ENCODE data around the gene HDGFL2.

The HDGFL2 gene

DNA sequence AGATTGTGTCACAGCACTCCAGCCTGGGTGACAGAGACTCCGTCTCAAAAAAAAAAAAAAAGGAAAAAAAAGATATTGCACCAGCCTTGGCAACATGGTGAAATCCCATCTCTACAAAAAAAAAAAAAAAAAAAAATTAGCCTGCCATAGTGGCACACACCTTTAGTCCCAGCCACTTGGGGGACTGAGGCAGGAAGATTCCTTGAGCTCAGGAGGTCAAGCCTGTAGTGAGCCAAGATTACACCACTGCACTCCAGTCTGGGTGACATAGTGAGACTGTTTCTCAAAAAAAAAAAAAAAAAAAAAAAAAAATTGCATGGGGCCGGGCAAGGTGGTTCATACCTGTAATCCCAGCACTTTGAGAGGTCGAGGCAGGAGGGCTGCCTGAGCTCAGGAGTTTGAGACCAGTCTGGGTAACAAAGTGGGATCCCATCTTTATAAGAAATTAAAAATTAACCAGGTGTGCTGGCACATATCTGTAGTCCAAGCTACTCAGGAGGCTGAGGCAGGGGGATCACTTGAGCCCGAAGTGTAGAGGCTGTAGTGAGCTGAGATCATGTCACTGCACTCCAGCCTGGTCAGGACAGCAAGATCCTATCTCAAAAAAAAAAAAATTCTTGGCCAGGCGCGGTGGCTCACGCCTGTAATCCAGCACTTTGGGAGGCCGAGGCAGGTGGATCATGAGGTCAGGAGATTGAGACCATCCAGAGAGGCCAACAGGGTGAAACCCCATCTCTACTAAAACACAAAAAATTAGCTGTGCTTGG, 7.1 kb upstream of the HDGFL2 start:
- no peak for DNase-seq (ENCODE audit: low read depth in 2 of 3, low spot score in 2 of 3)

- no peak for DNase-seq (ENCODE audit: low read depth in 2 of 3, low spot score in 2 of 3)
Measured at GRCh38 chr19:4467835-4468234, 4.3 kb upstream of the HDGFL2 start.

DNA sequence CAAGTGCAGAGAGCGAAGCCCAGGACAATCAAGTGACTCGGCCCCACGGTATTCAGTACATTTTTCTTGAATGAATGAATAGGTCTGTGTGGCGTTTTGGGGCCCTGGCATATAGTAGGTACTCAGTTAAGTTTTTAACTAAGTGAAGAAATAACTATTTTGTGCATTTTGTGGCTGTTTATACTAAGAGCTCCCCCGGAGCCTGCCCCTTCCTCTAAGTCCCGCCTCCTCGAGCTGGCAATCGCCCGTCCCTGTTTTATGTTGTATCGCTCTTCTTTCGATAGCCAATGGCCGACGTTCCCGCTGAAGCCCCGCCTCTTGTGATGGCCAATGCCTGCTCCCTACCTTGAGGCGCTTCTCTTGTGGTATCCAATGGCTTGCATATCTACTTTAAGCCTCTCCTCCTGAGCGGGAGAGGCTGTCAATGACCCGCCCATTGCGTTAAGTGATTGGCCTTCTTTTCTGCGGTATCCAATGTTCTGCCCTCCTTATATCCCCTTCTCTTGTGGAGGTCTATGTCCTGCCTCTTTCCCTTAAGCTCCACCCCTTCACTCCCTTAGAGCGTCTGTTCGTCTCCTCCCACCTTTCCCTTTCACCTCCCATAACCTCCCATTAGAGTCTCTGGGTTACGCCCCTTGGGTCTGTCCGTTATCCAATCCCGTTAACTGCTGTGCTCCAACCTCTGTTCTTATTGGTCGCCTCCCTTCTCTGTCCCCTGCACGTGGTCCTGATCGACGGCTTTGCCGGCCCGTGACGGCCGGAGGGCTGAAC, 509 bp upstream of the HDGFL2 start:
- peak; percentile 64 to 92 (median 85) for DNase-seq (ENCODE audit: low read depth in 2 of 3, low spot score in 2 of 3)

DNA sequence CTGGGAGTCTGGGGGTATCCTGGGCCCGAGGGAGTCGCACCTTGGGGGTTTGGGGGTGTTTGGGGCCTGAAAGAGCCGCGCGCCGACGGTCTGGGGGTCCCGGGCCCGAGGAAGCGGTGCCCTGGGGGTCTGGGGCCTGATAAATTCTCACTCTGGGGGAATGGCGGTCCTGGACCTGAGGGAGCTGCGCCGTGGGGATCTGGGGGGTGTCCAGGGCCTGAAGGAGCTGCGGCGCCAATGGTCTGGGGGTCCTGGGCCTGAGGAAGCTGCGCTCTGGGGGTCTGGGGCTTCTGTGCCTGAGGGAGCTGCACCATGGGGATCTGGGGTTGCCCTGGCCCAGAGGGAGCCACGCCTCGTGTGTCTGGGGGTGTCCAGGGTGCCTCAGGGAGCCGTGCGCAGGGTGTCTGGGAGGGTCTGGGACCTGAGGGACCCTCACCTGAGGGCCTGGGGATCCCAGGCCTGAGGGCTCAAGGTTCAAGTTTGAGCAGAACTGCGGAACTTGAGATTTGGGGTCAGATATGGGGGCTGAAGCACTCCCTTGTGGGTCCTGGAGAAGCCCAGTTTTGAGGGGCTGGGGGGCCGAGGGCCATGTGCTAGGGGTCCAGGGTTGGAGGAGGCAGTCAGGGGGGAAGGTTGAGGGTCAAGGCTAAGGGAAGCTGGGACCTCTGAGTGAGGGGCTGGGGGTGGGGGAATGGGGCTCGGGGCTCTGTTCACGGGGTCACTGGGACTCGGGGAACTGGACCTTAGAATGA, 1.1 kb downstream of the HDGFL2 start:
- DNase-seq (ENCODE audit: low read depth in 2 of 3, low spot score in 2 of 3), result no peak

DNA sequence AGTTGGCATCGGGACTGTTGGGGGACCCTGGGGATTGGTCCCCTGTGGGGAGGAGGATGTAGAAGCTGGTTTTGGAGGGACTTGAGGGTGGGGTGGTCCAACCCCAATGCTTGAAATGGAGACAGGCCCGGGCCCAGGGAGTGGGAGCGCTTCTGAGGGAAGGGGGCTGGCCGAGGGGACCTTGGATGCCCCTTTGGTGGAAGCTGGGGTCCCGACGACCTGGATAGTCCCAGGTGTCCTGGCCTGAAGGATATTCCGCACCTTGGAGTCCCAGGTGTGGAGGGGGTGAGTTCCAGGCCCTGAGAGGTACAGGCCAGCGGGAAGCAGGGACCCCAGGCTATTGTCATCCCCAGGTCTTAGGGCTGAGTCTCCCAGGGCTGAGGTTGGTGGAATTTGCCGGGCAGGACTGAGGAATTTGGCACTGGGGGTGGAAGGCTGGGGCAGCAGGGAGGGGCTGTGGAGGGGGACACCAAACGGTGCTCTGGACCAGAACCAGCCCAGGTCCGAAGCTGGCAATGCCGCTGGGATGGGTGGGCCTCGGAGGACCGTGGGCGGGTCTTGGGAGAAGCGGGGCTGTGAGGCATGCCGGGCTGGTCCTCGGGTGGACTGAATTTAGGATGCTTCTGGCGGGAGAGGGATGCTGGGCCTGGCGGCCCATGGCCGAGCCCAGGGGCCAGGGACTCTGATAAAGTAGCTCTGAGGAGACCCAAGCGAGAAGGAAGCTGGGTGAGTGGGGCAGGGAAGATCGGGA, 1.8 kb downstream of the HDGFL2 start:
- DNase-seq (ENCODE audit: low read depth in 2 of 3, low spot score in 2 of 3), result no peak

DNA sequence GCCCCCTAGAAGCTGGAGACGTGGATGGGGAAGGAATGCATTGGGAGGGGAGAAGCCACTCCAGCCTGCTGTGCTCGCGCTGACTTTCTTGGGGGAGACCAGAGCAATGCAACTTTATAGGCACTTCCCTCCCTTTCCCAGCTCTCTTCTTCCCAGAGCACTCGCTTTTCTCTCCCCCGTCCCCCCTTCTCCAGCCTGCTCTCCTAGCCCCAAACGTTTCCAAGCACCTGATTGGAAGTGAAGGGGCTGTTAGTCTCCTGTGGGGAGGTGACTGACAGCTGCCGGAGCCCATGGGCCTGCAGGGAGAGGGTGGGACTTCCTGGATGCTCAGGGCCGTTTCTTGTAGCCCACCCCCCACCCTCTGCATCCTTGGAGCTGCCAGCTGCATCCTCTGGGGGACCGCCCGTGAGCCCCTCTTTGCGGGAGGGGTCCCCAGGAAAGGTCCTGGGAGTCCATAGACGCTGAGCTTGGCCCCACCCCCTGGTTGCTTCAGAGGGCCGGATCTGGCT, 2.5 kb downstream of the HDGFL2 start:
- DNase-seq (ENCODE audit: low read depth in 2 of 3, low spot score in 2 of 3), result no peak

GRCh38 chr19:4477034-4477801, 5.1 kb downstream of the HDGFL2 start:
- no peak for DNase-seq (ENCODE audit: low read depth in 2 of 3, low spot score in 2 of 3)

GRCh38 chr19:4482721-4483364, 10.7 kb downstream of the HDGFL2 start:
- DNase-seq (ENCODE audit: low read depth in 2 of 3, low spot score in 2 of 3), result no peak

DNA sequence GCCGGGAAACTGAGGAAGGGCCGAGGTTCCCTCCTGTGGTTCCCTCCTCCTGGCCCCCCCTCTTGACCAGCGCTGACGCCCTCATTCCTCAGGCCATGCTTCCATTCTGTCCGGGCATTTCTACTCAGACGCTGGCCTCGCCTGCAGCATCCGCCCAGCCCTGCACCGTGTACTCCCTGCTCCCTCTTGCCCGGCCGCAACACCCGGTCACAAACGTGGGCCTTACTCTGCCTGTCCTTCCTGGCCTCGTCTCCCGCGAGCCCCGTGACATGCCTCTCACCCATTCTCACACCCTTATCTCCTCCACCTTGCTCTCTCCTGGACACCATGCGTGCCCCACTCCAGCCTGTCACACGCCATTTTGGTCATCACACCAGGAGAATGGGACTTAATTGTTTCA, 11.3 kb downstream of the HDGFL2 start:
- no peak for DNase-seq (ENCODE audit: low read depth in 2 of 3, low spot score in 2 of 3)

GRCh38 chr19:4487572-4487971, 15.5 kb downstream of the HDGFL2 start:
- DNase-seq (ENCODE audit: low read depth in 2 of 3, low spot score in 2 of 3), result no peak

DNA sequence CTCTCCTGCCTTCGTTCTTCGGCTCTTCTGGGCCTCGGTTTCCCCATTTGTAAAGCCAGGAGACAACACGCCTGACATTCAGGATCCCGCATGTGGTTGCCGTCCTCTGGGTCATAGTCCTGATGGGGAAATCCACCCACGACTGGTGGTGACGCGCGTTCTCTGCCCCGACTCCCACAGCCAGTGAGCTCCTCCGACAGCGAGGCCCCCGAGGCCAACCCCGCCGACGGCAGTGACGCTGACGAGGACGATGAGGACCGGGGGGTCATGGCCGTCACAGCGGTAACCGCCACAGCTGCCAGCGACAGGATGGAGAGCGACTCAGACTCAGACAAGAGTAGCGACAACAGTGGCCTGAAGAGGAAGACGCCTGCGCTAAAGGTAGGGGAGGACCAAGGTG, 16.4 kb downstream of the HDGFL2 start:
- no peak for DNase-seq (ENCODE audit: low read depth in 2 of 3, low spot score in 2 of 3)

- DNase-seq (ENCODE audit: low read depth in 2 of 3, low spot score in 2 of 3), result no peak
Measured at GRCh38 chr19:4491446-4491845, 19.3 kb downstream of the HDGFL2 start.

- DNase-seq (ENCODE audit: low read depth in 2 of 3, low spot score in 2 of 3), result no peak
Measured at GRCh38 chr19:4492337-4493103, 20.4 kb downstream of the HDGFL2 start.

GRCh38 chr19:4493104-4493928, 21.2 kb downstream of the HDGFL2 start:
- no peak for DNase-seq (ENCODE audit: low read depth in 2 of 3, low spot score in 2 of 3)

DNA sequence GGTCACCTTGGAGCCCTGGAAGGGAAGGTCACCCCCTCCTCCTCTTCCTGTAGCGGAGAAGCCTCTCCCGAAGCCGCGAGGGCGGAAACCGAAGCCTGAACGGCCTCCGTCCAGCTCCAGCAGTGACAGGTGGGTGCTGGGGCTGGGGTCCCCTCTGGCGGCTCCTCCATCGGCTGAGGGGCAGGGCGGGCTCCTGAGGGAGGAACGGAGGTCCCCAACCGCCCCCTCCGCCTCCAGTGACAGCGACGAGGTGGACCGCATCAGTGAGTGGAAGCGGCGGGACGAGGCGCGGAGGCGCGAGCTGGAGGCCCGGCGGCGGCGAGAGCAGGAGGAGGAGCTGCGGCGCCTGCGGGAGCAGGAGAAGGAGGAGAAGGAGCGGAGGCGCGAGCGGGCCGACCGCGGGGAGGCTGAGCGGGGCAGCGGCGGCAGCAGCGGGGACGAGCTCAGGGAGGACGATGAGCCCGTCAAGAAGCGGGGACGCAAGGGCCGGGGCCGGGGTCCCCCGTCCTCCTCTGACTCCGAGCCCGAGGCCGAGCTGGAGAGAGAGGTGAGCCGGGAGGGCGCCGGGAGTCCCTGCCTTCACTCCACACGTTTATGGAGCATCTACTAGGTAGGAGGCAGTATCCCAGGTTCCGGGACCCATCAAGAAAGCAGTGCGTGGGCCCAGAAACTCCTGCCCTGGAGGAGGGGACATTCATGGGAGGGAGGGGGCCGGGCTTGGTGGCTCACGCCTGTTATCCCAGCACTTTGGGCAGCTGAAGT, 22.0 kb downstream of the HDGFL2 start:
- DNase-seq (ENCODE audit: low read depth in 2 of 3, low spot score in 2 of 3), result no peak

- DNase-seq (ENCODE audit: low read depth in 2 of 3, low spot score in 2 of 3), result no peak
Measured at GRCh38 chr19:4494691-4495064, 22.6 kb downstream of the HDGFL2 start.

DNA sequence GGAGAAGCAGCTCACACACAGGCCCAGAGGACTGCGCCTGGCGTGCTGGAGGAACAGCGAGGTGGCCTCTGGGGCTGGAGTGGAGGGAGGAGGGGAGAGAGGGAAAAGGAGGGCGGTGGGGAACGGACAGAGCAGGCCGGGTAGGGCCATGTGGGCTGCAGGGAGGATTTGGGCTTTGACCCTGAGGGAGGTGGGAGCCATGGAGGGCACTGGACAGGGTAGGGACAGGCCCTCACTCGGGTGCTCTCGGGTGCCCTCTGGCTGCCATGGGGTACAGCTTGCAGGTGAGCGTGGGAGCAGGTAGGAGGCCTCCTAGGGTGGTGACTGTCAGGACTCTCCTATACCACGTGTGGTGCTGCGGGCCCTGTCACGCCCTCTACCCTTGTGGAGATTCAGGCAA, 23.4 kb downstream of the HDGFL2 start:
- DNase-seq (ENCODE audit: low read depth in 2 of 3, low spot score in 2 of 3), result no peak

Data from activated CD8-positive, alpha-beta memory T cell treated with anti-CD3 and anti-CD28 coated beads for 48 hours (primary cell).